K562 (cell line): ENCODE results near the gene GLB1L. TPM values are rescaled to one million over a fixed set of nuclear protein-coding genes. Genes with fewer than 3 reads are reported as not detected.

ENCODE experiments used
- ETS1 ChIP-seq: conservative IDR thresholded peaks from 2 replicates; pipeline ENCODE4 v1.6.1; 2011; ENCODE audit warnings: low read depth, mild to moderate bottlenecking, low read length; ENCODE audit not compliant: control insufficient read depth
- FOXA3 ChIP-seq, 2 experiments: fragments of 450-650 bp in 1 of 2; sonication (generic) in 1 of 2; formaldehyde crosslinking; IDR thresholded peaks in 1 of 2; conservative IDR thresholded peaks in 1 of 2; 2 replicates each; pipeline versions ENCODE4 v1.4.0 to v1.8.0; 2020 to 2022; ENCODE audit warnings: mild to moderate bottlenecking in 2 of 2, missing genetic modification reagents in 1 of 2
- FOXP1 ChIP-seq: sonication (generic); formaldehyde crosslinking; IDR thresholded peaks from 2 replicates; pipeline ENCODE4 v1.8.0; 2022; ENCODE audit warnings: mild to moderate bottlenecking, missing genetic modification reagents
- FUS ChIP-seq: fragments of 200-400 bp; formaldehyde crosslinking; optimal IDR thresholded peaks from 2 replicates; pipeline ENCODE3; 2017; ENCODE audit warnings: low read depth, low read length
- HDAC6 ChIP-seq: IDR thresholded peaks from 2 replicates; pipeline ENCODE4 v1.6.1; 2012; ENCODE audit warnings: low read depth, mild to moderate bottlenecking, control low read depth, inconsistent platforms, low read length, moderate library complexity
- LCOR ChIP-seq: sonication (generic); formaldehyde crosslinking; IDR thresholded peaks from 2 replicates; pipeline ENCODE4 v1.8.0; 2022; ENCODE audit warnings: mild to moderate bottlenecking, missing genetic modification reagents
- NCOA2 ChIP-seq, 2 experiments: fragments of 450-650 bp; IDR thresholded peaks; 2 replicates each; pipeline ENCODE4 v1.6.1; 2018; ENCODE audit warnings: mild to moderate bottlenecking in 2 of 2, moderate library complexity in 1 of 2; ENCODE audit not compliant: partially characterized antibody in 2 of 2
- NKRF ChIP-seq: fragments of 450-650 bp; IDR thresholded peaks from 2 replicates; pipeline ENCODE4 v1.6.1; 2016; ENCODE audit warnings: borderline replicate concordance
- REST ChIP-seq, 2 experiments: fragments of 450-650 bp; formaldehyde crosslinking in 1 of 2; IDR thresholded peaks; 2 replicates each; pipeline versions ENCODE4 v1.4.0 to v1.6.1; 2014 to 2020; ENCODE audit warnings: mild to moderate bottlenecking in 2 of 2, borderline replicate concordance in 1 of 2, low read depth in 1 of 2
- RFX7 ChIP-seq: fragments of 250-450 bp; sonication (Bioruptor Pico); IDR thresholded peaks from 2 replicates; pipeline ENCODE4 v1.5.1; 2021; ENCODE audit warnings: mild to moderate bottlenecking
- SAFB ChIP-seq: fragments of 200-400 bp; formaldehyde crosslinking; IDR thresholded peaks from 2 replicates; pipeline ENCODE4 v1.6.1; 2017; ENCODE audit warnings: low read depth, low read length, borderline replicate concordance
- SAP30 ChIP-seq: fragments of 200-600 bp; sonication (generic); IDR thresholded peaks from 2 replicates; pipeline ENCODE4 v1.6.1; 2012; ENCODE audit warnings: borderline replicate concordance, low read depth, mild to moderate bottlenecking, moderate library complexity, low read length, control low read depth, inconsistent platforms; ENCODE audit not compliant: insufficient read depth, poor library complexity, severe bottlenecking
- SETDB1 ChIP-seq: IDR thresholded peaks from one replicate; pipeline ENCODE4 v1.6.1; 2012; ENCODE audit warnings: low read length, control low read depth, inconsistent platforms
- SMARCB1 ChIP-seq: IDR thresholded peaks from 2 replicates; pipeline ENCODE4 v1.6.1; 2011; ENCODE audit warnings: improper control_type of control experiment, low read depth; ENCODE audit not compliant: insufficient read length
- polyA plus RNA-seq, 8 experiments: library from polyadenylated mRNA; depleted of rRNA in 4 of 8; stranded (reverse) in 5 of 8; unstranded in 3 of 8; fragments of >200 nt; fragmentation: Nextera tagmentation in 2 of 8; fragmentation: Illumina TruSeq in 1 of 8; extraction: Ambion mirVana in 2 of 8; extraction: Trizol in 1 of 8; gene quantifications; 2 replicates each; pipeline versions ENCODE4 v1.2.1 to v1.2.3, GENCODE V29; 2011 to 2014; ENCODE audit warnings: inconsistent platforms in 1 of 8, missing spikeins in 1 of 8
- total RNA-seq, 7 experiments: library from RNA; depleted of rRNA in 6 of 7; stranded (reverse); fragments of >200 nt in 6 of 7; fragmentation: Illumina TruSeq in 2 of 7; extraction: Trizol in 2 of 7; gene quantifications; 2 replicates each; pipeline versions ENCODE4 v1.2.1 to v1.2.3, GENCODE V29; 2011 to 2021; ENCODE audit warnings: low replicate concordance in 1 of 7

GLB1L gene
- total and polyA plus RNA-seq, 9 of the 15 experiments (the other 6 are each of a cell fraction or from before 2014, with no cell fraction given): 0.42 to 2.9 (median 2.5) TPM

- TF ChIP-seq ETS1 (0 out of 2 replicates have a peak, but pooled peaks have one; percentile 45), LCOR (CRISPR knock-in tag) (no peak; the same call in 1 of the 2 replicates), NCOA2 (IDR thresholded peaks at IDR 0.05; ENCODE audit: partially characterized antibody in 2 of 2) (no peak), SETDB1 (no peak), SAP30 (peak; percentile 74), REST (IDR thresholded peaks at IDR 0.05; ENCODE audit: borderline replicate concordance) (peak; percentile 87), REST (CRISPR knock-in tag; IDR thresholded peaks at IDR 0.05; ENCODE audit: low read depth) (peak; percentile 85), NKRF (0 out of 2 replicates have a peak, but pooled peaks have one; percentile 36), FOXA3 (CRISPR knock-in tag; conservative IDR thresholded peaks at IDR 0.05 in 1 of 2, IDR thresholded peaks at IDR 0.05 in 1 of 2) (no peak), FOXP1 (CRISPR knock-in tag) (no peak), FUS (peak; percentile 3), SAFB (no peak), HDAC6 (no peak), SMARCB1 (no peak), RFX7 (CRISPR knock-in tag) (0 out of 2 replicates have a peak, but pooled peaks have one; percentile 28)
Observed at GRCh38 chr2:219218217-219218731, 27.0 kb downstream of the GLB1L start (continued).
